ENCODE measurements around the gene CRHR2.
A peak's percentile ranks its signal among the peaks of the same experiment; 100 is the strongest.
"Not testable (repeated sequence)": the region's sequence is repeated elsewhere in the genome, so short reads cannot be mapped to it uniquely, and the experiment has no call there.

The CRHR2 gene

DNA sequence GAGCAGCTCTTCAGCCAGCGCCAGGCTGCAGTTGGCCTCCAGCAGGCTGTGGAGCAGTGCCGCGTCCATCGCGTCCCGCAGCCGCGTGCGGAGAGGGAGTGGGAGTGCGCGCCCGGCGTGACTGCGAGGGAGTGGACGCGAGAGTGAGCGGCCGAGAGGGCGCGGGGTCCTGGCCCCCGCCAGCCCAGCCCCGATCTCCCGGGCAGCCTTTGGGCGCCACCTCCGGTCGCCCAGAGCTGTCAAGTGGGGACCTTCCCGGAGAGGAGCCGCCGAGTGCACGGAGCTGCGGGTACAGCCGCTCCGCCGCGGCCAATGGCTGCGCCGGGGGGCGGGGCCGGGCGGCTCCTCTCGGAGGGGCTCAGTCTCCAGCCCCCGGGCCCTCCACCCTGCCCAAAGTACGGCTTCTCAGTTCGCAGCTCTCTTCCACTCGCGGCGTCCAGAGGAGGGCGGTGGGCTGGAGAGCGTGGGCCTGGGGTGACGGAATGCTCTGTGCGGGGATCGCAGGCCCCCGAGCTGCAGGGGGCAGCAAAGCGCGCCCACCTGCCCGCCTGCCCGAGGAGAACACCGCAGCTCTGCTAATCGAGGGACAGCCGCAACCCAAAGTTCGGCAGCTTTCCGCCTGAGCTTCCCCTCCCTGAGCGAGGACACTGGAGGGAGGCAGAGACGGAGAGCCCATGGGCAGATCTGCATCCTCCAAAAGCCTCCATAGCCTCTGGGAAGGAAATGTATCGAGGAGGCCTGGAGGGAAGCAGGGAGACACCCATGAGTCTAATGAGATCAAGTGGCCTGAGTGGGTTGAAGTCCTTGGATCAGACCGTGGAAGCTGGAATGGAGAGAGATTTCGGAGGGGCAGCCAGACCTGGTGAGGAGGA, at the start of gene CRHR2:
TSS of gene CRHR2 (minus strand) at position 245 of the 872 bp plus-strand sequence. CDS start at position 69, 176 bp downstream.
- DNase-seq = peak; percentile 36

DNA sequence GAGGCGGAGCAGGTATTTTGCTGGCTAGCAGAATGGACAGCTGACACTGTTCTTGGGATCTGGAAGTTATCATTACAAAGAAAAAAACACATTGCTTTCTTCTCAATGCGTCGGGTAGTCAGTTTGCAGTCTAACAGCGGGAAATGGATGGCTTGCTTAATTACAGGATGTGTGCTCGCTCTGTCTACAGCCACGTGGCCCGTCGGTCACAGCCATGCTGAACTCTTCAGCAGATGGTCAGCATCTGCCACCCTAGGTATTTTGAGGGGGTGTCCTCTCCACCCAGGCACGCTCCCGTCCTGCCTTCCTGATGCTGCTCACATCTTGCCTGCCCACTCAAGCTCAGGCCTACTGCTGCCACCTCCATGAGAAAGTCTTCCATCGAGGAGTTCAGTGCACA, 49.3 kb upstream of the CRHR2 start:
- DNase-seq = no peak

DNA sequence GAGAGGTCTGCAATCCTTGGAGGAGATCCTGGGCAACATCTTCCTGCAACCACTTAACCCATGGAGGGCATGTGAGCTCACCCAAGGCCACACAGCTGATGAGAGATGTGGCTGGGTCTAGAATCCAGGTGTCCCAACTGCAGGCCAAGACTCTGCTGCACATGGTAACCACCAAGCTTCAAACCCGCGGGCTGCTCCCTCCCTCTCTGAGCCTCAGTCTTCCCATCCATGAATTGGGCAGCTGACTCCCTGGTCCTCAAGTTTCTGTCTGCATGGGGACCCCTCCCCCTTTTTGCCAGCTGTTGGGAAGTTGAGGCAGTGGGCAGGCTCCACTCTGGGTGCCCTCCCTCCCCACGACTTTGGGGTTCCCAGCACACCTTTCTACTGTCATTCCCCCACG, 48.7 kb upstream of the CRHR2 start:
- DNase-seq = no peak

DNA sequence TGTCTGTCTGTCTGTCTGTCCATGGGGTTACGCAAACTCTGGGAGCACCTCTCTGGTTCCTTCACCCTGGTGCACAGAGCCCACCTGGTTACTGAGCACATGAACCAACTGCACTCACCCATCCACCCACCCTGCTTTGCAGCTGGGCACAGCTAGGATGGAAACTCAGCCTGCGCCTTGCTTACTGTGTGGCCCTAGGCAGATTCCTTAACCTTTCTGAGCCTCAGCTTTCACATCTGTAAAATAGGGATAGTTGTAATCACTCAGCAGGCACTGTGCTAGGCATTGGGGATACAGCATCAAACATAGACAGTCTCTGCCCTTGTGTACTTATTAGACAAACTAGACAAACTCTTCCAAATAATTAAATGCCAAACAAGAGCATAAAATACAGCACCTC, 47.8 kb upstream of the CRHR2 start:
- DNase-seq = no peak

DNA sequence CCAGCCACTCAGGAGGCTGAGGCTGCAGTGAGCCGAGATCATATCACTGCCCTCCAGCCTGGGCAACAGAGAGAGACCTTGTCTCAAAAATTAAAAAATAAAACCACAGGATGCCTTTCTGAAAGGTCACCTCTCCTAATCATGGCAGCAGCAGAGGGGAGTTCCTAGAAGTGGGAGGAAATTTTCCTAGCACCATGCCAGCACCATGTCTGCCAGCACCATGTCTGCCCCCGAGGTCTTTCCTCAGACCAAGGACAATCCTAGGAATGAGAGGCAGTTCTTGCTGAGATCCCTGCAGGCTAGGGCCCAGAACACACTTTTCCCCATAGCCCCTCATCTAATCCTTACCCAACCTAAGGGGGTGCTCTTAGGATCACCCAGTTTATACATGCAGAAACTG, 47.4 kb upstream of the CRHR2 start:
- no peak for DNase-seq

DNA sequence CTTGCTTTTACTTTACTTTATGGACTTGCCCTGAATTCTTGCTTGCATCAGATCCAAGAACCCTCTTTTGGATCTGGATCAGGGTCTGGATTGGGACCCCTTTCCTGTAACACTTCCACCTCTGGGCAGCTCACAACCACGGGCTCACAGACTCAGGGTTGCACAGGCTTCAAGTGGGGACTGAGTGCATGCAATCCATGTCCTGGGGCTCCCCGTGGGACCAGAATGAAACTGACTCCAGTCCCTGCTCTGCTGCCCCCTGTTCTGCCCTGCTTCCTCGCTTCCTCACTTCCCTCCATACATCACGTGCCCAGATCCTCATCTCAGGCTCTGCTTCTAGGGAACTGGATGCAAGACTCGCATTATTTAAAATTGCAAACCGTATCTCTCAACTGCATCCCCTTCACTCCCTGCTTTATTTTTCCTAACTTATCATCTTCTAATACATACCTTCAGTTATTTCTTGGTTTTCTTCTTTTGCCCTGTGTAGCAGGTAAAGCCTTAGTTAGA, 46.4 kb upstream of the CRHR2 start:
- DNase-seq = no peak

DNA sequence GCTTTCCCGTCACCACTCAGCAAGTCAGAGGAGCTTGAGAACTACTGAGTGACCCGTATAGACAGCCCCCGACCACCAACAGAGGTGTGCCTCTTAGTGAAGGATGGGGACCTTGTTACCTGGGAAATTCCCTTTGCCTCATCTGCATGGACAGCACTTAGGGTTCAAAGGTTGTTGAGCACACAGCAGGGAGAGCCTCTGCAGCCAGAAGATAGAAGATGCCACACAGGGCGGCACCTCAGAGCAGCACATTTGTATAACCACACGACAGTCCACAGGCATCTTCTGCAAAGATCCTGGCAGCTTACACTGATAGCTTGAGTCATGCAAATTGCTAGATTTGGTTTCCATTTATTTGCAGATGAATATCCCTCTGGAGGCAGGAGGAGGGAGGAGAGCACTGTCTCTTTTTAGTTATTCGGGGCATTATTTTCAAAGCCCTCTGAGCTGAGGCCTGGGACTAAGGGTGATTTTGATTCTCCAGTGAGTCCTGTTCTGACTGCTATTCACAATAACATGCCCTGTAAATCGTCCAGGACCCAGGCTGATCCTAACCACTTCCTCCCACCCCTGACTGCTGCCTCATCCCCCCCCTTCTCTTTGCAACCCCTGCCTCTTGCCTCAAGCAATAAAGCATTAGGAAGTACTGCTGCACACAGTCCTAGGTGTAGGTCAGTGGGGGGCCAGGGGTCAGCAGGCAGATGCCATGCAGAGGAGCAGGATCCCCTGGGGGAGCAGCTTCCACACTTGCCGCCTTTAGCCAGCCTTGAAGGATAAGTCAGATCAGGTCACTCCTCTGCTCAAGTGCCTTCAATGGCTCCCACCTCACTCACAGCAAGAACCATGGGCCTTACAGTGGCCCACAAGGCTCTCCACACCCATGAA, 45.0 kb upstream of the CRHR2 start:
- peak; percentile 70 for DNase-seq

DNA sequence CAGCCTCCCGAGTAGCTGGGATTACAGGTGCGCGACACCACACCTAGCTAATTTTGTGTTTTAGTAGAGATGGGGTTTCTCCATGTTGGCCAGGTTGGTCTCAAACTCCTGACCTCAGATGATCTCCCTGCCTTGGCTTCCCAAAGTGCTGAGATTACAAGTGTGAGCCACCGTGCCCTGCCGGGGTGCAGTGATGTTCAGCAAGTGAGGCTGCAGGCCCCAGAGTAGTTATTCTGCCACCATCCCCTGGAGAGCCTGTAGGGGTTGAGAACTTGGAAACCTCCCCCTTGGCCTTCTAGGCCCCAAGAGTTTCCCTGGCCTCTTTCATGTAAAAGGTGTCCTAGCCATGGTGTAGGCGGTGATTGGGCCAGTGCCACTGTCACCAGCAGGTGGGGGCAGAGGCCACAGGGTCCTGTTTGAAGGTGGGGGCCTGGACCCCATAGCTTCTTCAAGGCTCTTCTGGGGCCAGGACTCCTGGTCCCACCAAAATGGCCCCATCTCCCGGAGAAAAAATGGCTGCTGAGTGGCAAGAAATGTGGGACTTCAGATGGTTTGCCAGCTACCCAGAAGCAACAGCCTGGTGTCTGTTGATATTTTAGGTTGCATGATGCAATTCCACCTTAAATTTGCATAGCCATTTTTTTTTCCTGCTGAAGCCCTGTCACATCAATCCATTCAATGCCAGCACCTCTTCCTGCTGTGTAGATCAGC, 44.2 kb upstream of the CRHR2 start:
- peak; percentile 53 for DNase-seq

DNA sequence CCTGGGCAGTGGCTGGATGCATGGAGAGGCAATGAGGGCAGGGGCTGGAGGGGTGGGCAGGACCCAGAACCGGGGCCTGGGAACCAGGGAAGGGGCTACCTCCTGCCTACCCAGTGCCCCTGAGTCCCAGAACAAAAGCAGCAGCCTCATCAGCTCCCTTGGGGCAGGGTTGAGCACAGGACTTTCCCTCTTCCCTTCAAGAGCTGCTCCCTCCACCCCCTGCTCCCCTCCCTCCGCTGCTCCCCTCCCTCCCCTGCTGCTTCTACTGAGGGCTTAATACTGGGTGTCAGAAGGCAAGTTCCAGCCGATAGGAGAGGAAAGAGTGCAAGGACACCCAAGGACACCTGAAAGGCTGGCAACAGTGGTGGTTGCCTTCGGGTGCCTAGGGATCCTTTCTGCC, 41.5 kb upstream of the CRHR2 start:
- no peak for DNase-seq

DNA sequence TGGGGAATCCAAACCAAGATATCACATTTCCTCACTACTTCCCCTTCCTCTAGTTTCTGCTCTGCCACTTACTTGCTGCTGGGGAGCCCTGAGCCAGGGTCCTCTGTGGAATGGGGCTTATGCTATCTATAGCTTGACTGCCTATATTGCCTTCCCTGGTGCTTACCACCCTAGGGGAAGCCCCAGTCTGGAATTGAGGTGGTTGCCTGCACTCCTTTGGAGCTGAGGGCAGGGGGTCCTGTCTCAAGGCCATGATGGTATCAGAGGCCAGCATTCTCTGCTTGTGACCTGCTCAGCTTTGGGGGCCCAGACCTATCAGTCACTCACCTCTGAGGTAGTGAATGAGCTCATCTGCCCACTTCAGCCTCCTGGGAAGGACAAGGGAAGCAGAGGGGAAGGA, 40.4 kb upstream of the CRHR2 start:
- no peak for DNase-seq

DNA sequence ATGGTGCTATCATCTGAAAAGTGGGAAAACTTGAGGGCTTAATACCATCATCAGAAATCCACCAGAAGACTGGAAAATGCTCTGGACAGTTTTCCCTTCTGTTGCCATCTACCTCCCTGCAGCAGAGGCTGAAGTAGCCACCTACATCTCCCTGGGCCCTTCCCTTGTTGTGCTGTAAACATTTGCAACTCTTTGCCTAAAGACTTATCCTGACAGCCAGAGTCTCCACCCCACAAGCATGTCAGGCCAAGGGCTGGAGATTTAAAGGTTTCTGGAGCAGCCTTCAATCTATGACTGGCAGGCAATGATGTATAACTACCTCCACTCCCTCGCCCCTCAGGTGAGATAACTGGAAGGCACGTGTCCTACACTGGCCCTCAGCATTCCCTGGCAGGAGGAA, 39.9 kb upstream of the CRHR2 start:
- DNase-seq = no peak

DNA sequence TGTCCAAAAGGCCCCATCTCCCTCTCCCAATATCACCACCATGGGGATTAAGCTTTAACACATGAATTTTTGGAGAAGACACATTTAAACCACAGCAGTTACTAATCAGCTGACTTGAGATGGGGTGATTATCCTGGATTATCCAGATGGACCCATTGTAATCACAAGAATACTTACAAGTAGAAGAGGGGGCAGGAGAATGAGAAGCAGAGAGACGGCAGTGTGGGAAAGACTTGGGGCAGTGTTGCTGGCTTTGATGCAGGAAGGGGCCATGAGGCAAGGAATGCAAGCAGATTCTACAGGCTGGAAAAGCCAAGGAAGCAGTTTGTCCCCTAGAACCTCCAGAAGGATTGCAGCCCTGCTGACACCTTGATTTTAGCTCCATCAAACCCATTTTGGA, 39.0 kb upstream of the CRHR2 start:
- no peak for DNase-seq

DNA sequence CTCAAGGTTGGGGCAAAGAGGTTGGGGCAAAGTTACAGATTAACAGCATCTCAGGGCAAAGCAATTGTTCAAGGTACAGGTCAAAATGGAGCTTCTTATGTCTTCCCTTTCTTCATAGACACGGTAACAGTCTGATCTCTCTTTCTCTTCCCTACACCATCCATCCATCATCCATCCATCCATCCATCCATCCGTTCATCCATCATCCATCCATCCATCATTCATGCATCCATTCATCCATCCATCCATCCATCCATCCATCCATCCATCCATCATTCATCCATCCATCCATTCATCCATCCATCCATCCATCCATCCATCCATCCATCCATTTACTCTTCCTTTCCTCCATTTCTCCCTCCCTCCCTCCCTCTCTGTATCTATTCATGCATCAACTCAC, 37.2 kb upstream of the CRHR2 start:
- DNase-seq = not testable (repeated sequence)

DNA sequence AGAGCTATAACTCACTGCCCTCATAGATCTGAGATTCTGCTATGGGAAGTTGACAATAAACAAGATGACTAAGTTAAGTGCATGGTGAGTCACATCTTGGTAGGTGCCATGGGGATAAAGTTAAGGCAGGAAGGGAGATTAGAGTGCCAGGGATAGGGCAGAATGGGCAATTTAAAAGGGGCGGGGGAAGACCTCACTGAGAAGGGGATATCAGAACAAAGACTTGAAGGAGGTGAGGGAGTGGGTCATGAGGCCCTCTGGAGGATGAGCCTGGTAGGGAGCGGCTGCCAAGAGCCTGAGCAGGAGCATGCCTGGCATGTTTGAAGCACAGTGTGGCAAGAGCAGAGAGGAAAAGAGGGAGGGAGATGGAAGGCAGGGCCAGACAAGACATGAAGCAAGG, 34.9 kb upstream of the CRHR2 start:
- DNase-seq = no peak

DNA sequence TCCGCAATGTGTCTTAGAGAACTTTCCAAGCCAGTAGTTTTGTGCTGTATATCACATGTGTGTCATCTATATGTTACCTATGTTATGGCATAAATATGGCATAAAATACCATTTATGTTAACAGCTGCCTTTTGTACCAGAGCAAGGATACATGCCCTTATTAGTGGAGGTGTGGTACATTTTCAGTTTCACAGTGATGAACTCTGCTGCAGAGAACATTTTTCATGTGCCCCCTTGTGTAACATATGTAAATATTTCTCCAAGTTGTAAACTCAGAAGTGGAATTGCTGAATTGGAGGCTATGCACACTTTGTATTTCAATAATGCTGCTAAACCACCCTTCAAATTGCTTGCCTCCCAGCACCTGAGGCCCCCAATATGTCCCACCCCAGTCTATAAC, 31.9 kb upstream of the CRHR2 start:
- DNase-seq = no peak

DNA sequence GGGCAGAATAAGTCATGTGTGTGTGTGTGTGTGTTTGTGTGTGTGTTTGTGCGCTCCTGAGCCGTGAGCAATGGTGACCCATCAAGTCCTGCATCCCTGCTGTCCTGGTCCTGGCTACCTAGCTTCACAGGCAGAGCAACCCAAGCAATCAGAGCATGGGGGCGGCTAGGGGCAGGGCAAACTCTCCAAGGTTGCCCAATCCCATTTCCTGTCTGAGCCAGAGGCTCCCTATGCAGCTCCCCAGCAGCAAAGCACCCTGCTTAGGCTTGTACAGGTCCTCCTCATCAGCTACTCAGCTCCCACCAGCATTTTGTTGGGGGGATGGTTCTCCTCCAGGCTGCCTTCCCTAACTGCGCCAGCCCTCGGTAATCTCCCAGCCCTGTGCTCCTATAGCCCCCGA, 31.1 kb upstream of the CRHR2 start:
- DNase-seq = no peak

DNA sequence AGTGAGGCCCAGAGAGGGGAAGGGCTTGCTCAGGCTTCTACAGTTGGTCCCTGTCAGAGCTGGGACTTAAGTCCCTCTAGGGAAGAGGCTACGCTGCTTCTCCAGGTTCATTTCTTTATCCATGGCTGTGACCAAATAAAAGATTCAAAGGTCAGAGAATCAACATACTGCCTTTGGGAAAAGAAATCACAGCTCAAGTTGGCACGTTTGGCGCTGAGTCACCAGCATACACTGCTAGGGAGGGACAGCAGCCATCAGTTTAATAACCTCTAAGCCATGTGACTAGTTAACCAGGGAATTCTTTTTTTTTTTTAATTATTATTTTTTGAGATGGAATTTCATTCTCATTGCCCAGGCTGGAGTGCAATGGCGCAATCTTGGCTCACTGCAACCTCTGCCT, 28.4 kb upstream of the CRHR2 start:
- no peak for DNase-seq

DNA sequence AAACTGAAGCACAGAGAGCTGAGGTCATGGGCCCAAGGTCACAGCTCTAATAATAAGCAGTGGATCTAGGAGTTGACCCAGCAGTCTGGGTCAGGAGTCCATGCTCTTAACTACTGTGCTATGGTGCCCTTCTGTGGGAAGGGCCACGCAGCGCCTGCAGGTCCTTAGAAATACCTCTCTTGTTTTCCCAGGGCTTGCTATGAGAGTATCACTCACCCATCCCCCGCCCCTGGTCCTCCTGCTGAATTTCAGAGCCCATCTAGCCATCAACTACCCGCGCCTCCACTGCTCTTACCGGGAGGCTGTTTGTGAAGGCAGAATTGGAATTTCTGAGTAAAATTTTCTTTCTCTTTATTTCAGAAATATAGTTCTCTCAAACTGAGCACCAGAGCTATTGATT, 27.3 kb upstream of the CRHR2 start:
- DNase-seq = no peak

DNA sequence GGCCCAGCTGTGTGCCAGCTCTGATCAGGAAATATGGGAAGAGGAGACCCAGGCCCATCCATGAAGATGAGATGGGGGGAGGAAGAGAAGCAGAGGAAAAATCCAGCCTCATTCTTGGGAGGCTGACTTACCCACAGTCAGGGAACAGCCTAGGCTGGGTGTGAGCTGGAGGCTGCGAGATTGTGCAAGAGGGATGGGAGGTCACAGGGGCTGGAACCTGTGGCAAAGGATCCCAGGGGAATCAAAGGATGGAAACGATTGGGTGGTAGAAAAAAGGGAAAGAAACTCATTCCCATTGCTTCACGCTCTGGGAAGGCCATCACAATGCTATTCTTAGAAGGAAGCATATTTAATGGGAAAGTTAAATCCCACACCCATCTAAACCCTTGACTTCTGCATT, 26.7 kb upstream of the CRHR2 start:
- no peak for DNase-seq

DNA sequence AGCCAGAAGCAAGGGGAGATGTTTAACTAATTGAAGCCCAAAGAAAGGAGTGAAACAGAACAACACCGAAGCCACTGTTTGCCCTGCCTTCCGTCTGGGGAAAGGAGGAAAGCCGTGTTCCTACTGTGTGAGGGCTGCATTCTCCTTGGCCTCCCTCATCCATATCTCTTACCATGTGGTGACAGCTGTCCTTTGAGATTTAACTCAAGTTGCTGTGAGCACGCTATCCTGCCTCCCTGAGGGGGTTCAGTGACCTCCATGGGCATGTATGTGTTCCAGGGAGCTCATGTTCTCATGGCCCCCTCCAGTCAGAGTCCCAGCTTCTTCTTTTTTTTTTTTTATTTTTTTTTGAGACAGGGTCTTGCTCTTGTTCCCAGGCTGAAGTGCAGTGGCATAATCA, 26.2 kb upstream of the CRHR2 start:
- no peak for DNase-seq

DNA sequence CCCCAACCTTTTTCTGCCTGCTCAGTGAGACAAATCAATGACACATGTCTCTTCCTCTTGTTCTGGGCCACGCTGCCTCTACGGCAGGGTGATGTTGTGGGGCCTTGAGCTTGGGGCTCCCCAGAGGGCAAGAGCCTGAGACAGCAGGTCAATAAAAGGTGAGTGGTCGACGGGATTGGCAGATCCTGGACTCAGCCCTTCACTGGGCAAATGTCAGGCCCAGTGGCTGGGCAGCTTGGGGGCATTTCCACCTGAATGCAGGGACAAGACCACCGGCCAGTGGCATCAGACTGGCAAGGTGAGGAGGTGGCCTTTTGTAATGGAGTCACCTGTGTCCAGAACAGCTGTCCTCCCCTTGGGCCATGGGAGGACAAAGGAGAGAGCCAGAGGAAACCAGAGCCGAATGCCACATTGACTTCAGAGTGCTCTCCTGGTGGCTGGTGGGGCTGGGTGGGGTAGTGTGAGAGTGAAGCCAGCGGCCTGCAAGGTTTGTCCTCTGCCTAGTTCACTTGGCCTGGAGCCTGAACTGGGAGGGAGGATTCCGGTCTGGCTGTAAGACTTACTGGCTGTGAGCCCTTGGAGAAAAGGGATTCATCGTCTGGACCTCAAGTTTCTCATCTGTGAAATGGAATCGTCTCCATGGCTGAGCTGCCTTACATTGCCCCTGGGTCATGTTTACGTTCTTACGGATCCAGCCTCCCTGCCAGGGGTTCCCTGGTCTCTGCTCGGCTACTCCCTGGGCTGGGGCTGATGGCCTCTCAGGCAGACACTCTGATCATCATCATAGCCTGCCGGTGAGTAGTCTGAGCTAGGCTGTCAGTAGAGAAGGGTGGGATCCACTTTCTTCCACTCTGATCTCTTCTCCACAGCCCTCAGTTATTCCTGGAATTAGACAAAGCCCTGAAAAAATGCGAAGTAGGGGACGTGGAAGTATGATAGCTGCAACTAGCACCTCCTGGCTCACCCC, 25.4 kb upstream of the CRHR2 start:
- DNase-seq = no peak

DNA sequence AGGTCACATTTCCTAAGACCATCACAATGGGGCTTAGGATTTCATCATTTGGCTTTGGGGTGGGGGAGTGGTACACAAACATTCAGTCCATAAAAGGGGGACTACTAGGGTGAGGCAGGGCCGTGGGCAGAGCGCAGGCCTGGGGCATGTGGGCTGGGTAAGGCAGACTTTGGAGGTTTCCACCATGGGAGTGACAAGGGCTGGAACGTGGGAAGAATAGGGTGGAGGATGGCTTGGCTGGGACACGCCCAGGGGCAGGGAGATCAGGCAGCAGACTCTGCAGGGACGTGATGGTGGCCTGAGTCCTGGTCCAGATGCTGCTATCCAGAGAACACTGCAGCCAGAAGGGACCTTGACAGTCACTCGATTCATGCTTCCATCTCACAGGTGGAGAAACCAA, 24.7 kb upstream of the CRHR2 start:
- no peak for DNase-seq
